ENCODE data around the gene GPRC5D.

- TF ChIP-seq CTCF (conservative IDR thresholded peaks at IDR 0.05 in 1 of 2, IDR thresholded peaks at IDR 0.05 in 1 of 2; ENCODE audit: low read depth in 1 of 2, low read length in 2 of 2) (no peak), EZH2 (IDR thresholded peaks at IDR 0.05; ENCODE audit: low read length, missing control alignments) (no peak)
These were observed 49.7 kb upstream of the GPRC5D start for GRCh38 chr12:13001775-13002040.

Measured in fibroblast of lung (primary cell).